ENCODE measurements around the gene FGFR2.

DNA sequence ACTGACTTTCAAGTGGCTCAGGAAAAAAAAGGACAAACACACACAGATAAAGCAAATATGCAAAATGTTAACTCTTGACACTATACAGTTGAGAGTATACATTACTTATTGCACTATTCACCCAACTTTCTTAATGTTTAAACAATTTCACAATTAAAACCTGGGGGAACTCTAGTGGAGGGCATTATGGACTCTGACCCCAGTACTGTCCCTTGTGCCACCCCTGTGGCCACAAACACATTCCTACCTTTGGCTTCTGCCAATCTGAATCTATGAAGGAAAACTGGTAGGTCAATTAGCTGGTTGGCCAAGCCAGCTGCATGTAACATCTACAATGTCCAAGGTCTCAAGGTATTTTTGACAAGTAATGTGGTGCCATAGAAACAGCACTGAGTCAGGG lies 7.5 kb upstream of the FGFR2 start:
- TF ChIP-seq, protein P1, sequence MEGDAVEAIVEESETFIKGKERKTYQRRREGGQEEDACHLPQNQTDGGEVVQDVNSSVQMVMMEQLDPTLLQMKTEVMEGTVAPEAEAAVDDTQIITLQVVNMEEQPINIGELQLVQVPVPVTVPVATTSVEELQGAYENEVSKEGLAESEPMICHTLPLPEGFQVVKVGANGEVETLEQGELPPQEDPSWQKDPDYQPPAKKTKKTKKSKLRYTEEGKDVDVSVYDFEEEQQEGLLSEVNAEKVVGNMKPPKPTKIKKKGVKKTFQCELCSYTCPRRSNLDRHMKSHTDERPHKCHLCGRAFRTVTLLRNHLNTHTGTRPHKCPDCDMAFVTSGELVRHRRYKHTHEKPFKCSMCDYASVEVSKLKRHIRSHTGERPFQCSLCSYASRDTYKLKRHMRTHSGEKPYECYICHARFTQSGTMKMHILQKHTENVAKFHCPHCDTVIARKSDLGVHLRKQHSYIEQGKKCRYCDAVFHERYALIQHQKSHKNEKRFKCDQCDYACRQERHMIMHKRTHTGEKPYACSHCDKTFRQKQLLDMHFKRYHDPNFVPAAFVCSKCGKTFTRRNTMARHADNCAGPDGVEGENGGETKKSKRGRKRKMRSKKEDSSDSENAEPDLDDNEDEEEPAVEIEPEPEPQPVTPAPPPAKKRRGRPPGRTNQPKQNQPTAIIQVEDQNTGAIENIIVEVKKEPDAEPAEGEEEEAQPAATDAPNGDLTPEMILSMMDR (IDR thresholded peaks at IDR 0.05): no peak
- no peak for TF ChIP-seq POLR2AphosphoS5 (IDR thresholded peaks at IDR 0.05)
- TF ChIP-seq POLR2A (IDR thresholded peaks at IDR 0.05): no peak

Data from breast epithelium (tissue), 3 donors.